PFSK-1 (cell line): ENCODE results near the gene BRINP2.

Experiments
- FOXP2 ChIP-seq: optimal IDR thresholded peaks from 2 replicates; pipeline ENCODE3; 2011; ENCODE audit warnings: borderline replicate concordance, control low read depth, inconsistent platforms; ENCODE audit not compliant: insufficient read depth; ENCODE audit errors: extremely low read length, extremely low read depth
- POLR2AphosphoS5 ChIP-seq: IDR thresholded peaks from 2 replicates; pipeline ENCODE4 v1.6.1; 2012; ENCODE audit warnings: low read depth, mild to moderate bottlenecking, control low read depth, low read length, moderate library complexity
- REST ChIP-seq, 2 experiments: IDR thresholded peaks; 2 replicates each; pipeline versions ENCODE4 v1.6.1 to v1.8.0; 2011 to 2012; ENCODE audit warnings: low read depth in 2 of 2, low read length in 2 of 2, control low read depth in 1 of 2, inconsistent platforms in 1 of 2, mild to moderate bottlenecking in 1 of 2, moderate library complexity in 1 of 2; ENCODE audit not compliant: insufficient read depth in 1 of 2
- SIN3A ChIP-seq: IDR thresholded peaks from 2 replicates; pipeline ENCODE4 v1.6.1; 2012; ENCODE audit warnings: mild to moderate bottlenecking, low read length, moderate library complexity, borderline replicate concordance; ENCODE audit not compliant: insufficient read depth
- TAF1 ChIP-seq: IDR thresholded peaks from 2 replicates; pipeline ENCODE4 v1.6.1; 2012; ENCODE audit warnings: low read length, control low read depth, borderline replicate concordance; ENCODE audit not compliant: insufficient read depth

DNA sequence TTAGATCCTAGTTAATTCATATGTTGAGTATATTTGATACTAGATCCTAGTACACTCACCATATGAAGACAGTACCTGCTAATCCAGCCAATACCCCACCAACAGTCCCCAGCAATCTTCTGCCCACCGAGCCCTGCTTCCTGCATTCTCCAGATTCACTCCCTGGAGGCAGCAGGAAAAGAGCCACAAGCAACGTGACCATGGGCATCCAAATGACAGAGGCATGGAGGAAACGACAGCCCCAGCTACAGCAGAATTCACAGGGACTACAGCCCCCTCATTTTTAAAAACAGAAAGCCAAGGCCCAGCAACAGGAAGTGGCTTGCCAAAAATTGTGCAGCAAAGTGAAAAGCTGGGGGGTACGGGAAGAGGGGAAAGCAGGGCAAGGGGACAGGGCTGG is 35.5 kb upstream of the BRINP2 start:
- TF ChIP-seq POLR2AphosphoS5 = no peak
- TF ChIP-seq SIN3A = no peak
- no peak for TF ChIP-seq TAF1
- TF ChIP-seq REST (IDR thresholded peaks at IDR 0.05; ENCODE audit: insufficient read depth in 1 of 2, low read depth in 2 of 2, low read length in 2 of 2) = no peak
- TF ChIP-seq FOXP2 = no peak
